HG03066 (cell line): ENCODE results near the gene RELB.
"Not testable (repeated sequence)": the region's sequence is repeated elsewhere in the genome, so short reads cannot be mapped to it uniquely, and the experiment has no call there.

Experiments
- ATAC-seq: cut with Tn5 transposase; IDR thresholded peaks from one replicate; pipeline ENCODE4 v1.9.1; 2021; ENCODE audit warnings: low read depth; ENCODE audit not compliant: unreplicated experiment

The RELB gene

GRCh38 chr19:44985445-44985844 is 15.8 kb upstream of the RELB start:
- no peak for ATAC-seq

GRCh38 chr19:44986389-44986788 is 14.9 kb upstream of the RELB start:
- no peak for ATAC-seq

GRCh38 chr19:44987148-44987675 is 14.1 kb upstream of the RELB start:
- no peak for ATAC-seq

- ATAC-seq = no peak
Observed at GRCh38 chr19:44988273-44988672, 13.0 kb upstream of the RELB start.

- no peak for ATAC-seq
Observed at GRCh38 chr19:44988896-44989556, 12.2 kb upstream of the RELB start.

GRCh38 chr19:44990459-44990858 is 10.8 kb upstream of the RELB start:
- no peak for ATAC-seq

- no peak for ATAC-seq
Observed at GRCh38 chr19:44990966-44991365, 10.3 kb upstream of the RELB start.

GRCh38 chr19:44992336-44993163 is 8.7 kb upstream of the RELB start:
- no peak for ATAC-seq

- ATAC-seq = no peak
Observed at GRCh38 chr19:44993526-44993925, 7.7 kb upstream of the RELB start.

- ATAC-seq = no peak
Observed at GRCh38 chr19:44993926-44994537, 7.2 kb upstream of the RELB start.

GRCh38 chr19:44998025-44998424 is 3.2 kb upstream of the RELB start:
- no peak for ATAC-seq

- ATAC-seq = not testable (repeated sequence)
Observed at GRCh38 chr19:44999131-44999925, 1.9 kb upstream of the RELB start.

GRCh38 chr19:45000665-45001064 is 599 bp upstream of the RELB start:
- ATAC-seq = not testable (repeated sequence)

GRCh38 chr19:45003485-45003884 is 2.2 kb downstream of the RELB start:
- no peak for ATAC-seq

GRCh38 chr19:45005787-45006186 is 4.5 kb downstream of the RELB start:
- ATAC-seq = no peak

GRCh38 chr19:45008552-45008951 is 7.3 kb downstream of the RELB start:
- no peak for ATAC-seq

GRCh38 chr19:45009625-45010255 is 8.5 kb downstream of the RELB start:
- ATAC-seq = no peak

GRCh38 chr19:45010306-45010705 is 9.0 kb downstream of the RELB start:
- ATAC-seq = no peak

GRCh38 chr19:45011959-45012358 is 10.7 kb downstream of the RELB start:
- ATAC-seq = no peak
